C4-2B (cell line): ENCODE results near the gene SSBP1.

Source experiments
- ZFX ChIP-seq: fragments of 450-650 bp; IDR thresholded peaks from 2 replicates; pipeline ENCODE4 v1.6.1; 2017
- TF ChIP-seq, protein P1 (sequence below): fragments of 450-650 bp; conservative IDR thresholded peaks from 2 replicates; pipeline ENCODE4 v1.5.1; 2017; ENCODE audit warnings: mild to moderate bottlenecking

DNA sequence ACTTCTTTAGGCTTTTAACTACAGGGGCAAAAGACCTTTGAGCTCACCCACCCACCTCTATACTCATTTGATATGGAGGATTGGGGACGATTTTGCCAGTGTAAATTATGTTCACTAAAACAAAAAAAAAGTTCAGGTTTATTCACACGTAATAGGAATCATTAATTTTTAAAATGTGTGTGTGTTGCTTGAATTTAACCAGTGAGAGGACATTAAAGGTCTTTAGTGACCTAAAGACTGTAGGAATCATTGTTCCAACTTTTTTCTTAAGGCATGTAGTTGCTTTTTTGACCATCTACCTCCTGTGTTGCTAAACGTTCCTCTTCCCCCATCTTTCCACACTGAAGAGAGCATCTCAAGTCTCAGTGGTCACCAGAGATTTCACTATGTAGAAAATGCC lies 1.1 kb downstream of the SSBP1 start:
- TF ChIP-seq, protein P1, sequence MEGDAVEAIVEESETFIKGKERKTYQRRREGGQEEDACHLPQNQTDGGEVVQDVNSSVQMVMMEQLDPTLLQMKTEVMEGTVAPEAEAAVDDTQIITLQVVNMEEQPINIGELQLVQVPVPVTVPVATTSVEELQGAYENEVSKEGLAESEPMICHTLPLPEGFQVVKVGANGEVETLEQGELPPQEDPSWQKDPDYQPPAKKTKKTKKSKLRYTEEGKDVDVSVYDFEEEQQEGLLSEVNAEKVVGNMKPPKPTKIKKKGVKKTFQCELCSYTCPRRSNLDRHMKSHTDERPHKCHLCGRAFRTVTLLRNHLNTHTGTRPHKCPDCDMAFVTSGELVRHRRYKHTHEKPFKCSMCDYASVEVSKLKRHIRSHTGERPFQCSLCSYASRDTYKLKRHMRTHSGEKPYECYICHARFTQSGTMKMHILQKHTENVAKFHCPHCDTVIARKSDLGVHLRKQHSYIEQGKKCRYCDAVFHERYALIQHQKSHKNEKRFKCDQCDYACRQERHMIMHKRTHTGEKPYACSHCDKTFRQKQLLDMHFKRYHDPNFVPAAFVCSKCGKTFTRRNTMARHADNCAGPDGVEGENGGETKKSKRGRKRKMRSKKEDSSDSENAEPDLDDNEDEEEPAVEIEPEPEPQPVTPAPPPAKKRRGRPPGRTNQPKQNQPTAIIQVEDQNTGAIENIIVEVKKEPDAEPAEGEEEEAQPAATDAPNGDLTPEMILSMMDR, result no peak
- TF ChIP-seq ZFX, result no peak
